Activated T-cell treated with anti-CD3 and anti-CD28 coated beads for 48 hours (primary cell): Measurements from ENCODE around the gene TBX1.
"Not testable (repeated sequence)": the region's sequence is repeated elsewhere in the genome, so short reads cannot be mapped to it uniquely, and the experiment has no call there.

Experiments
- DNase-seq: peaks from one replicate; pipeline ENCODE4 v3.0.0-alpha.2; 2020; ENCODE audit warnings: low read depth

Gene TBX1

DNA sequence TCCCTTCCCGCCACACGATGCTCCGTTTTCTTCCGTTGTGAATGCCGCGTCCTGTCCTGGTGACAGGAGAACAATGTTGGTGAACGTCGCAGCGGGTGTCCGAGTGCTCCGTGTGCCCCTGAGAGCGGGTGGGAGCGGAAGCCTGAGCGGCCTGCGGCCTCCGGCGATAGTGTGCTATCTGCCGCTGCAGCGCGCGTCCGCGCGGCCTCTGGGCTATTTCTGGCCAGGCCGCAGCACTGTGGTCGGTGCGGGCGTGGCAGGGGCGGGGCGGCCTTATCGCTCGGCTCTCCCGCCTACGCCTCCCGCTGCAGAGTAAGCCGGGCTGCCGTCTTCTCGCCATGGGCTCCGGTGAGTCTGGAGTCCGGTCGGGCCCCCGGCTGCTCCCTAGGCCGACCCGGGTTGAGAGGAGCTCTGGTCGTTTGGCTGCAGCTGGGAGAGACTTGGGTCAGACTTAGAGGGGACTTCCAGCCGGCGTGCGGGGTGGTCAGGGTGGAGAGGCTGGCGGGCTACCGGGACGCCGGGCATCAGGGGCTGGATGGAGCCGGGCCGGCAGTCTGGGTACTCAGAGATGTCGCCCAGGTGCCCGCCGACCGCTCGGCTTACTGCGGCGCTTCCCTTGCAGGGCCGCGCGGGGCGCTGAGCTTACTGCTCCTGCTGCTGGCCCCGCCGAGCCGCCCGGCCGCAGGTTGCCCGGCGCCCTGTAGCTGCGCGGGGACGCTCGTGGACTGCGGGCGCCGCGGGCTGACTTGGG, 37.2 kb upstream of the TBX1 start, which contains the start of gene GP1BB:
TSS of gene GP1BB (plus strand) at position 308 of the 751 bp plus-strand sequence. CDS start at position 339, 31 bp downstream.
- DNase-seq: peak; percentile 46

DNA sequence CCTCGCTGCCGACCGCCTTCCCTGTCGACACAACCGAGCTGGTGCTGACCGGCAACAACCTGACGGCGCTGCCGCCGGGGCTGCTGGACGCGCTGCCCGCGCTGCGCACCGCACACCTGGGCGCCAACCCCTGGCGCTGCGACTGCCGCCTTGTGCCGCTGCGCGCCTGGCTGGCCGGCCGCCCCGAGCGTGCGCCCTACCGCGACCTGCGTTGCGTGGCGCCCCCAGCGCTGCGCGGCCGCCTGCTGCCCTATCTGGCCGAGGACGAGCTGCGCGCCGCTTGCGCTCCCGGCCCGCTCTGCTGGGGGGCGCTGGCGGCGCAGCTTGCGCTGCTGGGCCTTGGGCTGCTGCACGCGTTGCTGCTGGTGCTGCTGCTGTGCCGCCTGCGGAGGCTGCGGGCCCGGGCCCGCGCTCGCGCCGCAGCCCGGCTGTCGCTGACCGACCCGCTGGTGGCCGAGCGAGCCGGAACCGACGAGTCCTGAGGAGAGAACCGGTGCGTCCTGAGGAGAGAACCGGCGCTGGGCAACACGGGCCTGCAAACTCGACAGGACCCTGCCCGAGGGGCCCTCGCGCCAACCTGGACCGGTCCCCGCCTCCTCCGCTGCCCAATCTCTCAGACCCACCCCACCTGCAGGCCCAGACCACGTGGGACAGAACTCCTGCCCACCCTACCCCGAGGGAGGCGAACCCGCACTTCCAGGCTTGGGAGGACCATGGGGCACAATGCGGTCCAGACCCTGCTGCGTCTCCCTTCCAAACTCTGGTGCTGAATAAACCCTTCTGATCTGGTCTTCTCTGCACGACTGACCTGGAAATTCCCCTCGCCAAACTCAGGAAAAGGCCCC, 36.4 kb upstream of the TBX1 start:
- DNase-seq: peak; percentile 55

DNA sequence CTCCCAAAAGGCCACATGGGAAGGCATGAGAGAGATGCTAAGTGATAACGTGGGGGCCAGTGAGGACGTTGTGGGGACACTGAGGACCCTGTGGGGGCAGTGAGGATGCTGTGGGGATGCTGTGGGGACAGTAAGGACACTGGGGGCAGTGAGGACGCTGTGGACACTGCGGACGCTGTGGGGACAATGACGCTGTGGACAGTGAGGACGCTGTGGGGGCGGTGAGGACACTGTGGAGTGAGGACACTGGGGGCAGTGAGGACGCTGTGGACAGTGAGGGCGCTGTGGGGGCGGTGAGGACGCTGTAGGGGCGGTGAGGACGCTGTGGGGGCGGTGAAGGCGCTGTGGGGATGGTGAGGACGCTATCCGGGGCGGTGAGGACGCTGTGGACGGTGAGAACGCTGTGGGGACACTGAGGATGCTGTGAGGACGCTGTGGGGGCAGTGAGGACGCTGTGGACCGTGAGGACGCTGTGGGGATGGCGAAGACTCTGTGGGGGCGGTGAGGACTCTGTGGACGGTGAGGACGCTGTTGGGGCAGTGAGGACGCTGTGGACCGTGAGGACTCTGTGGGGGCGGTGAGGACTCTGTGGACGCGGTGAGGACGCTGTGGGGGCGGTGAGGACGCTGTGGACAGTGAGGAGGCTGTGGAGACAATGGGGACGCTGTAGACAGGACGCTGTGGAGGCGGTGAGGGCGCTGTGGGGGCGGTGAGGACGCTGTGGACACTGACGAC, 35.5 kb upstream of the TBX1 start:
- DNase-seq: no peak

DNA sequence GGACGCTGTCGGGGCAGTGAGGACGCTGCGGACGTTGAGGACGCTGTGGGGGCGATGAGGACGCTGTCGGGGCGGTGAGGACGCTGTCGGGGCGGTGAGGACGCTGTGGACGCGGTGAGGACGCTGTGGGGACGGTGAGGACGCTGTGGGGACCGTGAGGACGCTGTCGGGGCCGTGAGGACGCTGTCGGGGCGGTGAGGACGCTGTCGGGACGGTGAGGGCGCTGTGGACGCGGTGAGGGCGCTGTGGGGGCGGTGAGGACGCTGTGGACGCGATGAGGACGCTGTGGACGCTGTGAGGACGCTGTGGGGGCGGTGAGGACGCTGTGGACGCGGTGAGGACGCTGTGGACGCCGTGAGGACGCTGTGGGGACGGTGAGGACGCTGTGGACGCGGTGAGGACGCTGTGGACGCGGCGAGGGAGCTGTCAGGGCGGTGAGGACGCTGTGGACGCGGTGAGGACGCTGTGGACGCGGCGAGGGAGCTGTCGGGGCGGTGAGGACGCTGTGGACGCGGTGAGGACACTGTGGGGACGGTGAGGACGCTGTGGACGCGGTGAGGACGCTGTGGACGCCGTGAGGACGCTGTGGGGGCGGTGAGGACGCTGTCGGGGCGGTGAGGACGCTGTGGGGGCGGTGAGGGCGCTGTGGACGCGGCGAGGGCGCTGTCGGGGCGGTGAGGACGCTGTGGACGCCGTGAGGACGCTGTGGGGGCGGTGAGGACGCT, 34.4 kb upstream of the TBX1 start:
- not testable (repeated sequence) for DNase-seq

DNA sequence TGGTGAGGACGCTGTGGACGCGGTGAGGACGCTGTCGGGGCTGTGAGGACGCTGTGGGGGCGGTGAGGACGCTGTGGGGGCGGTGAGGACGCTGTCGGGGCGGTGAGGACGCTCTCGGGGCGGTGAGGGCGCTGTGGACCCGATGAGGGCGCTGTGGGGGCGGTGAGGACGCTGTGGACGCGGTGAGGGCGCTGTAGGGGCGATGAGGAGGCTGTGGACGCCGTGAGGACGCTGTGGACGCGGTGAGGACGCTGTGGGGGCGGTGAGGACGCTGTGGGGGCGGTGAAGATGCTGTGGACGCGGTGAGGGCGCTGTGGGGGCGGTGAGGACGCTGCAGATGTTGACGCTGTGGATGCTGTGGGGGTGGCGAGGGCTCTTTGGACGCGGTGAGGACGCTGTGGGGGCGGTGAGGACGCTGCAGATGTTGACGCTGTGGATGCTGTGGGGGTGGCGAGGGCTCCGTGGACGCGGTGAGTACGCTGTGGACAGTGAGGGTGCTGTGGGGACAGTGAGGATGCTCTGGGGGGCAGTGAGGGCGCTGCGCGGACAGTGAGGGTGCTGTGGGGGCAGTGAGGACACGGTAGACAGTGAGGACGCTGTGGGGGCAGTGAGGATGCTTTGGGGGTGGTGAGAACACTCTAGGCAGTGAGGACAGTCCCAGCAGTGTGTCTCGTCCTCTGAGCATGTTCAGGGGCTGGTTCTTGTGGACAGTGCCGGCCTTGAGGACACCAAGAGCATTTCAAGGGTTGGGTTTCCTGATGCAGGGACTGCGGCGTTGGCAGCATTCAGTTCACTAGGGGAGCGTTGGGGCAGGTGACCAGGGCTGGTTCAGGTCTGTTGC, 33.0 kb upstream of the TBX1 start:
- no peak for DNase-seq

DNA sequence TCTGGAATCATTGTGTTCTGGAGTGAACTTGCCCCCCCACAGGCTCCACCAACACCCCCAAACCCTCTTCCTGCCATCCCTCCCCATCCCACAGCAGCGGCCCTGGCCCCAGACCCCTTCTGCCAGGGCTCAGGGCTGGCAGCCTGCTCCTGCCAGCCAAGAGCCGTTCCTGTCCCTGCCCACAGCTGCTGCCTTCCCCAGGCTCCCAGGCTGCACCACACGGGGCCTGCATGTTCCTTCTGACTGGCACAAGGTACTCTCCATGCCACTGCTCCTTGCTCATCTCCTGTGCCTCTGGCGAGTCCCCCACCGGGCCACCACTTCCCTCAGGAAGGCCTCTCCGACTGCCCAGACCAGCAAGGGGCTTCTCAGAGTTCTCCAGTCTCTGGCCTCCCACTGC, 32.3 kb upstream of the TBX1 start:
- DNase-seq: no peak

DNA sequence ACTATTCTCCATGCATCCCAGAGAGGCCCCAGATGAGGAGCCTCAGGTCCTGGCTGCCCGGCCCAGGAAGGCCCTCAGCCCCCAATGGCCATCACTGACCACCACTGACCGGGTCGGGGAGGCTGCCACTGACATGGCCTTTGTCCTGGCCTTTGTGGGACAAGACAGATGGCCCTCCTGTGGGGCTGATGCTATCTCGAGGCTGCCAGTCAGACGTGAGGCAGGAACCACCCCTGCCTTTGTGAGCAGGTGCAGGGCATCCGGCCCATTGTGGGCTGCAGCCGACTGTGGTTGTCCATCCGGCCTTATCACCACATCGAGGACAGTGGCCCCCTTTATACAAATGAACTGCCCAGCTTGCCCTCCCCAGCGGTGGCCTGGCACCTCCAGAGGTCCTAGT, 31.7 kb upstream of the TBX1 start:
- DNase-seq: no peak

DNA sequence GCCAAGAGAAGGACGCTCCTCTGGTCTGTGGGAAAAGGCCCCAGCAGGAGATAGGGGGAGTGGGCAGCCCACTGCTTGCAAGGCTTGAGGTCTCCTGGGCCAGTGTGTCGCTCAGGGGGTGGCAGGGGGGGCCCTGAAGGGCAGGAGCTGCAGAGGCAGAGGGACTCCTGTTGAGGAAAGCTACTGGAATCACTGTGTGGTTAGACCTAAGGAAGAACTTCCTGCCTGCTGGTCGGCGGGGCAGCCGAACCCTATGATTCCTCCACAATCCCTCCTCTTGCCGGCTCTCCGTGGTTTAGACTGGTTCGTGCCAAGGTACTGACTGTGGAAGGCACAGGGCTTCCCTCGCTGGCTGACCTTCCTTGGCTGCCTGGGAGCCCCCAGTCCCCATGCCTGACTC, 31.1 kb upstream of the TBX1 start:
- DNase-seq: no peak

DNA sequence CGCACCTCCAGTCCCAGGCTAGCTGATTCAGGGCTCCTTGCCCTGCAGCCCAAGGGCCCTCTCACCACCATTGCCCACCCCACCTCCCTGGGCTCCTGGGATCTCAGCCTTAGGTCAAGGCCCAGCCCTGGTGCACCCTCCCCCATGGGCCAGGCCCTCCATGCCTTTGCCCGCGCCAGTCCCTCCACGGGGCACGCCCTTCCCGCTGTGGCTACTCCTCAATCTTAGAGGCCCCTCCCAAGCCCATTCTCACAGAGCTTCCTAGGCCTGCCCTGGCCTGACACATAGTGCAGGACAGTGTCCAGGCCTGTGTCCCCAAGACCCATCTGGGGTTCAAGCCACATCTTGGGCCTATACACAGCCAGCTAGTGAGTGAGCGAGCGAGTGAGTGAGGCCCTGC, 30.4 kb upstream of the TBX1 start:
- DNase-seq: no peak

DNA sequence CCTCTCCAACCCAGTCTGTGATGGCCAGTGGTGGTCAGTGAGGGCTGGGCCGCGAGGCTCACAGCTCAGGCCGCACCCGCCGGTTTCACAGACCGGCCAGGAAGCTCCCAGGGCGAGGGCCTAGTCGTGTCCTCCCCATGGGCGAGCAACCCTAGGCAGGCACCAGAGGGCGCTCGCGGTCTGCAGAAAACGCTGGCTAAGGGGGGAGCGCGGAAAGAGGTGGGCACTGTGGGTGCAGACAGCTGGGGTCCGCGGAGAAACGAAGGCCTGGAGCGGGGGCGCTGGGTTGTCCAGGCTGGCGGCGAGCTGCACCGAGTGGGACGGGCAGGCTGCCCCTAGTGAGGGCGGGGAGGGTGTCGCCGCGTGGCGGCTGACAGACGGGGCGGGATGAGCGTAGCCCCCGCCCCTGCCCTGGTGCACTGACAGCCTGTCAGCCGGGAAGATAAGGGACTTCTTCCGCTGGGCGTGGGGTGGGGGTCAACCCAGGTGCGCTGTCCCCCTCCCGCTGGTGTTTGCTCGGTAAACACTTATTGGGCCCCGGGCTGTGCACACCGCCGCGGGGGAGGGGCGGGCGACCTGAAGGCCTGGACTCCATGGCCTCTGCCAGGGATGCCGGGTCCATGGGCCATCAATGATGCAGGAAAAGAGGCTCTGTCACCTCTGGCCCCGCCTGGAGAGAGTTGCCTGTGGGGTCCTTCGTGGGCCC, 29.8 kb upstream of the TBX1 start:
- peak; percentile 79 for DNase-seq

DNA sequence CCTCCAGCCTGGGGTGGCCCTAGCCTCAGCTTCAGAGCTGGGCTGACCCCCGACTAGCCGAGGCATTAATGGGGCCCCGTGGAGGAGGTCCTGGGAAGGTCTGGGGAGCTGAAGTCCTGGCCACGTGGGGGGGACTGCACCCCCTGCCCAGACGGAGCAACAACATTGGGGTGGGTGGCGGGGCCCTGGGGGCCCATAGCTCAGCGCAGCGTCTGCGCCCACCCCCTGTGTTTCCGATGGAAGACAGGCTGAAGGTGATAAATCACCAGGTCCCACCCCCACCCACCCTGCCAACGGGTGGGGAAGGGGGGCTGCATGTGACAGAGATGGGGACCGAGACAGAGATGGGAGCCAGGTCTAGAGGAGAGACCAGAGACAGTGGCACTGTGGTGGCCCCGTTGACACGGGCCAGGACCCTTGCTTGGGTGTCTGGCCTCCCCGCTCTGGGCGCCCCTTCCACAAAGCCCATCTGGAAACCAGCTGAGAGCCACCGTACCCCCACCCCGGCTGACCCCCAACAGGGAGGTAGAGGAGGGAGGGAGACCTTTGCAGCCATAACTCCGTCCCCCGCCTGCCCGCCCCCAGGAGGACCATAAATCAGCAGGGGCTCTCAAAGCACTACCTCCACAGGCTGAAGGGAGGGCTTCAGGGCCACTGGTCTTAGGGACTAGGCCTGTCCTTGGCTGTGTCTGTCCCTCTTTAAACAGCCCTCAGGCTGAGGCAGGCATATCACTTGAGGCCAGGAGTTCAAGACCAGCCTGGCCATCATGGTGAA, 29.0 kb upstream of the TBX1 start:
- no peak for DNase-seq

DNA sequence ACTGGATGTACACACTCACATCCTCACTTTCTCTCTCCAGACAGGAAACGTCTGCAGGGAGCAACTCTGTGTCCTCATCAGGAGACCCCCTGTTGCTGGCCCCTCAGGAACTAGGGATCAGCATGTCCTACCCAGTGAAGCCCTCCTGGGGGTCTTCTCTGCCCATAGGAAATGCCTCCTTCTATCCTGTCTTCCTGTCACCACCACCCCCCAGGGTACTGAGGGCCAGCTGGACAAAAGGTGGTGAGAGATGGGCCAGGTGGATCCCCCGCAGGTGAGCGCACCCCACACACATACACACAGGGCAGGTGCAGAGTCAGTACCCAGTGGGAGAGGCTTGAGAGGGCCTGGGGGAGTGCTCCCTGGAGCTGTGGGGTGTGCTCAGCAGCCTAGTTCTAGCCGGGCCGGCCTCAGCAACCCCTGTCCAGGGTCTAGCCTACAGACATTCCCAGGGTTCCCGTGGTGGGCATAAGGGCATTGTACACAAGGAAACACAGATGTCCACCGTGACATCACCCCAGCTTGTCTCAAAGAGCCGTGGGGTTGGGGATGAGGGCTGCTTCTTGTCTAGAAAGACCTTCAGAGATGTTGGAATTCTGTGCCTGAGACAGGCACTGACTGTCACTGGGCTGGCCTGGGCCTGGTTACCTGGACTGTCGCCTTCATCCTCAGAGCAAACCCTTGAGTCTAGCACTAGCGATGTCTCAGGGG, 28.0 kb upstream of the TBX1 start:
- no peak for DNase-seq

DNA sequence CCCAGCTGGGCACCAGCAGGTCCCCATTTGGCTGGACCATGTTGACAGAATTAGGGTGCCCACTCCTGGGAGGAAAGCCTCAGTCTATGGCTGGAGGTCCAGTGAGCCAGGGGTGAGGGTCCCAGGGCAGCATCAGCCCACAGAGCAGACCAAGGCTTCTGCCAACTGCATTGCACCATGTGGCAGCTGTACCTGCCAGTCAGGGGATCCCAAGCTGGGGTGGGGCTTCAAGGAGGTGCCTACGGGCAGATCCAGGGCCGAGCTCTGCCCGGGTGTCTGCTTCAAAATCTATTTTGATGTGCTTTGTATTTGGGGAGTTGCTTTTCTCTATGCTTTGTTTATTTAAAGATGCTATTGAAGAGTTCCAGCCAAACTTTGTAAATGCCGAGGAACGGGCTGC, 26.8 kb upstream of the TBX1 start:
- no peak for DNase-seq

DNA sequence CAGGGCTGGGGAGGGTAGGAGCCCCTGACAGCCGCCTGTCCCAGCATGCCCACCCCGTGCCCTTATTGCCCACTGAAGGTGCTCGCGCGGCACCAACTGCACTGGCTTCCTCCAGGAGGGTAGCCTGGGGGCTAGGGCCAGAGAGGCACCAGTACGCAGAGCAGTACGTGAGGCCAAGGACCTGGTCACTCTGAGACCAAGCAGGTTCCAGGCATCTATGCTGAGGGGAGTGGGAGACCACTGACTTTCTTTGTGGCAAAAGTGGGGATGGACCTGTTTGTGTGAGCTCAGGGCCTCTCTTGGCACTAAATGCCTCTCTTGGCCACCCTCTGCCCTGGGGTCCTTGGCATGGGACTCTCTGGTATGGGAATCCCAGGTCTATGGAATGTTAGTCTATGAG, 26.4 kb upstream of the TBX1 start:
- no peak for DNase-seq

DNA sequence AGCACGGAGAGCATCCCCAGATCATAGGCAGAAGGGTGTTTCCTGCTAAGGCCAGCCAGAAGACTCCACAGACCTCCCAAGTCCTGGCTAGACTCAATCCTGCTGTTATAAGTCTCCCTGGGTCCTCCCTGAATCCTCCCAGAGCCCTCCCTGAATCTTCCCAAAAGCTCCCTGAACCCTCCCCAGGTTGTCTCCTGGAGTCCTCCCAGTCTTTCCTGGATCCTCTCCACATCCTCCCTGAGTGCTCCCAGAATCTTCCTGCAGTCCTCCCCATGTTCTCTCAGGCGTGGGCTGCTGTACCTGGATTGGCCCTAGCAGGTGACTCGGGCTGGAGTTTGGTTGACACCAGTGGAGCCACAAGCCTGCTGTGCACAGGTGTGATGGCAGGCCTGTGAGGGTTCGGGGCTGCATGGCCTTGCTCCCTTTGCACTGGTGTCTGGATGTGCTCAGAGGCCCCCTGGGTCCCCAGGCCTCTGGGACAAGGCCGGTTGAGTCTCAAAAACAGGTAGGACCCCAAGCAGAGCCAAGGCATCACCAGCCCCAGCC, 25.7 kb upstream of the TBX1 start:
- no peak for DNase-seq

DNA sequence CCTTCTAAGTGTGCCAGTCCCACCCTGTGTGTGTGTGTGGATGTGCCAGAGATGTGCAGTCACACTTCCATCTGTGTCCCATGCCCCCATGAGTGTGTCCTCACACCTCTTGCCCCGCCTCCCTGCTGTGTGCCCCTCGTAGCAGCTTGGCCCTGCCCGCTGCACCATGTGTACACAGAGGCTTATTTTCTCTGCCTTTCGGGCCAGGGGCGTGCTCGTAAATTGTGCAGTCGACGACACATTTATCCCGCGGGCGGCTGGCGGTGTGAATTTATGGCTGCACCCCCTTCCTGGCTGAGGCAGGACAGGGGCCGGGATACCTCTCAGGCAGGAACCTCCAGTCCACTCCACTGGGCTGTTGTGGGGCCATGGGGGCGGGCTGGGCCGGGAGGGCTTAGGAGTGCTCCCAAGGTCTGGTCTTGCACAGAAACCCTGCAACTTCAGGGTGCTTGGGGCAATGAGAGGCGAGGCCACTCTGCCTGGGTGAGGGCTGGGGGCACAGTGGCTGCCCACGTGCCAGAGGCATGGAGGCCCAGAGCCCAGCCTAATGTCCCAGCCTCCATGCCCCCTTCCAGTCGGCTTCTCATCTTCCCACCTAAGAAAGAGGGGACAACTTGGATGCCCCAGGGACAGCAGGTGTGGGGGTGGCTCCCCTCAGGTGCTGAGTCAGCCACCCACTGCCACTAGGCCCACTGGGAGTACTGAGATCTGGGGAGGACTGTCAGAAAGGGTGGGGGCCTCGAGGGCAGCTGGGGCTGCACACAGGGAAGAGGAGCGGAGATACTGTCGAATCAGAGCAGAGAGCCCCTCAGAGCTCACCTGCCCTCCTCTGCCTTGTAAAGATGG, 24.7 kb upstream of the TBX1 start:
- no peak for DNase-seq

DNA sequence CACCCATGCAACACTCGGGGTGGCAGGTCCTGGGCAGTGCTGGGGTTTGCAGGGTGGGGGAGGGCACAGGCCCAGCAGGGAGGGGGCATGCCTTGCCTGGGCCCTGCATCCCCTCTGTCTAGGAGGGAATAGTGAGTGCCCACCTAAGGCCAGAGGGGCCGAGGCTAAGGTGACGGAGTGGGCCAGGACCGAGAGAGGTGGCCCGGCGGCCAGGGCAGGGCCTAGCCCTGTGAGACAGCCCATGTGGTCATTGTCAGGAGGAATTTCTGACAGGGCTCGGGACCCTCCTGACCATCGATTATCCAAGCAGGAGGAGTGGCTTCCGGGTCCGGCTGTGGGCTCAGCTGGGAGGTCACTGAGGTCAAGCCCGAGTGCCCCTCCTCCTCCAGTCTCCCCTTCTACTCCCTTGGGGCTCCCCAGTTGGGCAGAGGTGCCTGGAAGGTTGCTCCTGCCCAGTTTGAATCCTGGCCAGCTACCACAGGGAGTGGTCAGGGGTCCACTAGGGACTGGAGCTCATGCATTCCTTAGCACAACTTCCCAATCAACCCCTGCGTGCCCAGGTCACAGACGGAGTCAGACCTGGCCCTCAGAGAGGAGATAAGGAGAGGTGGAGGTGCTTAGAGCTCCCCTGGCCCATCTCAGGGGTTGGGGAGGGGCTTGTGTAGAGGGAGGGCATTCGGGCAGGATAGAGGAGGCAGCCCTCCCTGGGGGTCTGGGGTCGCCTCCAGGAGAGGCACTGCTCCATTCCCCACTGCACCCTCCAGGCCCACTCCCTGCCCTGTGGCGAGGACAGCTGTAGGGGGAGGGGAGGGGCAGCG, 22.5 kb upstream of the TBX1 start:
- no peak for DNase-seq
